A549 (cell line): ENCODE data around the gene AKAP6. TPM values are rescaled to one million over a fixed set of nuclear protein-coding genes. Genes with fewer than 3 reads are reported as not detected.

Source experiments
- ATAC-seq, 2 experiments: fragments of 200-7000 bp in 1 of 2; fragments of >200 bp in 1 of 2; cut with Nextera tagmentation in 1 of 2; cut with Tn5 transposase in 1 of 2; 3 replicates each; pipeline versions ENCODE4 v1.8.0 to v1.9.1; 2018 to 2020; ENCODE audit warnings: mild to moderate bottlenecking in 1 of 2, moderate library complexity in 1 of 2
- CTCF ChIA-PET: fragments of 300-600 bp; sonication (Branson Sonifier 250); formaldehyde crosslinking; extraction: SDS; loops from one replicate; lab custom pipeline; 2021; ENCODE audit warnings: antibody characterized with exemption, inconsistent platforms; lab: Yijun Ruan, JAX
- POLR2A ChIA-PET: fragments of 350-600 bp; formaldehyde crosslinking; extraction: SDS; loops from one replicate; lab custom pipeline; 2021; ENCODE audit warnings: antibody characterized with exemption, inconsistent platforms; lab: Yijun Ruan, JAX
- DNase-seq, 2 experiments: peaks; one replicate each; pipeline versions ENCODE4 v3.0.0 to v3.0.0-alpha.2; 2011 to 2016; ENCODE audit warnings: low read depth in 1 of 2, low spot score in 1 of 2
- FAIRE-seq: peaks from 2 replicates; lab custom pipeline; 2011; peaks lifted over from hg19 to GRCh38; lab: Jason Lieb, UNC
- H3K27ac ChIP-seq, 2 experiments: fragments of >200 bp; sonication (Bioruptor Twin); formaldehyde crosslinking; 3 replicates each; pipeline ENCODE4 v1.5.1; 2016 to 2017
- H3K4me1 ChIP-seq: fragments of >200 bp; sonication (Bioruptor Twin); formaldehyde crosslinking; 3 replicates; pipeline ENCODE4 v1.6.1; 2016
- H3K4me2 ChIP-seq: fragments of >200 bp; sonication (Bioruptor Twin); formaldehyde crosslinking; 3 replicates; pipeline ENCODE4 v1.6.1; 2016
- H3K4me3 ChIP-seq: fragments of >200 bp; sonication (Bioruptor Twin); formaldehyde crosslinking; 3 replicates; pipeline ENCODE4 v1.5.1; 2016
- H3K9me3 ChIP-seq: fragments of >200 bp; sonication (Bioruptor Twin); formaldehyde crosslinking; 3 replicates; pipeline ENCODE4 v1.6.1; 2016
- CEBPB ChIP-seq, 2 experiments: fragments of >200 bp in 1 of 2; sonication (Bioruptor Twin) in 1 of 2; formaldehyde crosslinking in 1 of 2; IDR thresholded peaks; 2 replicates each; pipeline ENCODE4 v1.6.1; 2012 to 2016
- CHD4 ChIP-seq: fragments of 200-600 bp; sonication (generic); IDR thresholded peaks from 2 replicates; pipeline ENCODE4 v1.6.1; 2016; ENCODE audit warnings: antibody characterized with exemption, mild to moderate bottlenecking, borderline replicate concordance
- FOSB ChIP-seq: fragments of 250-450 bp; sonication (Bioruptor Pico); IDR thresholded peaks from 2 replicates; pipeline ENCODE4 v1.5.0; 2020; ENCODE audit warnings: mild to moderate bottlenecking, moderate library complexity
- GATA3 ChIP-seq: IDR thresholded peaks from 2 replicates; pipeline ENCODE4 v1.6.1; 2012; ENCODE audit warnings: borderline replicate concordance
- HDAC2 ChIP-seq: fragments of 200-600 bp; sonication (generic); IDR thresholded peaks from 2 replicates; pipeline ENCODE4 v1.6.1; 2016
- HEYL ChIP-seq: fragments of 250-450 bp; sonication (Bioruptor Pico); IDR thresholded peaks from 2 replicates; pipeline ENCODE4 v1.8.0; 2021; ENCODE audit warnings: mild to moderate bottlenecking, moderate library complexity
- HMGXB4 ChIP-seq: fragments of 250-450 bp; sonication (Bioruptor Pico); IDR thresholded peaks from 2 replicates; pipeline ENCODE4 v1.5.0; 2021; ENCODE audit warnings: mild to moderate bottlenecking, moderate library complexity, borderline replicate concordance
- HOXA7 ChIP-seq: fragments of 250-450 bp; sonication (Bioruptor Pico); IDR thresholded peaks from 2 replicates; pipeline ENCODE4 v1.5.0; 2020; ENCODE audit warnings: mild to moderate bottlenecking, moderate library complexity
- HOXB5 ChIP-seq: fragments of 250-450 bp; sonication (Bioruptor Pico); IDR thresholded peaks from 2 replicates; pipeline ENCODE4 v1.5.0; 2020; ENCODE audit warnings: mild to moderate bottlenecking, moderate library complexity
- KDM5A ChIP-seq: fragments of 200-600 bp; sonication (generic); IDR thresholded peaks from 2 replicates; pipeline ENCODE4 v1.6.1; 2016; ENCODE audit warnings: antibody characterized with exemption, mild to moderate bottlenecking
- MAZ ChIP-seq: fragments of 150-350 bp; IDR thresholded peaks from 2 replicates; pipeline ENCODE4 v1.6.1; 2014; ENCODE audit warnings: antibody characterized with exemption, low read depth, low read length, borderline replicate concordance
- MYC ChIP-seq: IDR thresholded peaks from 2 replicates; pipeline ENCODE4 v1.6.1; 2012; ENCODE audit warnings: mild to moderate bottlenecking, inconsistent platforms, low read length, improper control_type of control experiment, borderline replicate concordance
- RAD21 ChIP-seq, 2 experiments: fragments of >200 bp in 1 of 2; sonication (Bioruptor Twin) in 1 of 2; formaldehyde crosslinking in 1 of 2; IDR thresholded peaks in 1 of 2; conservative IDR thresholded peaks in 1 of 2; 2 replicates in 1 of 2; 3 replicates in 1 of 2; pipeline ENCODE4 v1.6.1; 2012 to 2018; ENCODE audit warnings: inconsistent platforms in 1 of 2
- RCOR1 ChIP-seq: fragments of 150-350 bp; IDR thresholded peaks from 2 replicates; pipeline ENCODE4 v1.6.1; 2014; ENCODE audit warnings: antibody characterized with exemption, low read length, low read depth
- RFX5 ChIP-seq: fragments of 450-650 bp; IDR thresholded peaks from 2 replicates; pipeline ENCODE4 v1.7.1; 2014; ENCODE audit warnings: antibody characterized with exemption, mild to moderate bottlenecking, moderate library complexity
- SMC3 ChIP-seq: fragments of >200 bp; sonication (Bioruptor Twin); formaldehyde crosslinking; IDR thresholded peaks from 3 replicates; pipeline ENCODE4 v1.6.1; 2018; ENCODE audit warnings: inconsistent platforms
- SREBF2 ChIP-seq: fragments of 450-650 bp; IDR thresholded peaks from 2 replicates; pipeline ENCODE4 v1.6.1; 2014; ENCODE audit warnings: mild to moderate bottlenecking, moderate library complexity
- USF2 ChIP-seq: fragments of 450-650 bp; IDR thresholded peaks from 2 replicates; pipeline ENCODE4 v1.6.1; 2014; ENCODE audit warnings: antibody characterized with exemption
- ZFP36 ChIP-seq: fragments of 450-650 bp; IDR thresholded peaks from 2 replicates; pipeline ENCODE4 v1.6.1; 2014; ENCODE audit warnings: borderline replicate concordance; ENCODE audit not compliant: partially characterized antibody
- WGBS: methylation state at CpG from one replicate; pipeline ENCODE4 v1.1.6; 2017; ENCODE audit errors: missing lambda C conversion rate; 5-methylcytosine and 5-hydroxymethylcytosine counted together
- polyA plus RNA-seq, 4 experiments: library from polyadenylated mRNA; depleted of rRNA in 3 of 4; stranded (reverse); fragments of >200 nt; fragmentation: RNase III in 1 of 4; extraction: RNeasy Plus Mini Kit Qiagen cat#74134 plus additional on column Dnase treatment in 1 of 4; gene quantifications; 2 replicates in 3 of 4; 3 replicates in 1 of 4; pipeline ENCODE4 v1.2.3, GENCODE V29; 2011 to 2017
- TF ChIP-seq, protein P1 (sequence below): fragments of 200-600 bp; sonication (generic); IDR thresholded peaks from 2 replicates; pipeline ENCODE4 v1.6.1; 2016; ENCODE audit warnings: antibody characterized with exemption, mild to moderate bottlenecking, moderate library complexity

AKAP6 gene
- polyA plus RNA-seq, 2 of the 4 experiments (the other 2 are of a cell fraction): 0.27 to 1.9 TPM

DNA sequence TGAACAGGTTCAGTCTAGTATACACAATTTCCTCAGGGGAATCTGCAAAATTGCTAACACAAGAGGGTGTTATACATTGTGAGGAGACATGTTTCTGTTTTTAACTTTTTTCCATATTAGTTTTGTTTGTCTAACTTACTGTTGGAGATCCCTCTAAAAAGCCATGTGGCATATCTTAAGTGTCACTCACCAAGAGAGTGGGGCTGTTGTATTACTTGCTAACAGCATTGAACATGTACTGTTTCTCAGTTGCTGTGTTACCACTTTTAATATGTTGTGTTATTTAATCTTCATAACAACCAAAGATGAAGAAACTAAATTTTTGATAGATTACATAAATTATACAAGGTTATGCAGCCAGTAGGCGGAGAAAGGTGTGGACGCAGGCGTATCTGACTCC, 455.3 kb downstream of the AKAP6 start:
- no peak for FAIRE-seq
- WGBS: 56% methylated on average over 3 of the region's 3 CpGs

DNA sequence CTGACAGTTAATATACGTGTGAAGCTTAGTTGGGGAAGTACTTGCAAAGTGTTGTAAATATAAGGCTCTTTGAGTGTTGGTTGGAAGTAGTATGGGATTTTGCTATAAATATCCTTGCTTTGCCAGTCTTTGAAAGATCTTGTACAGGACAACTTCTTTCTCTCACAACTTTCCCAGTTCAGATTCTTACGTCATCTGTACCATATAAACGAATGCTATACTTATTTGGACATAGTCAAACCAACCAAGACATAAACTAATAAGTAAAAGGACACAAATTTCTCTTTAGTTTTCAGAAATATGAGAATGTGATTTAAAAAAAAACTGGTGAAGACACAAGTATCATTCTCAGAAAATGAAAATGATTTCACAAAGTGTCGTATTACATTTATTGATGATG, 456.5 kb downstream of the AKAP6 start:
- DNase-seq (no peak), ATAC-seq (no peak), FAIRE-seq (no peak)
- H3K27ac ChIP-seq: no peak overlapping the region
- WGBS: 16% methylated on average over 4 of the region's 4 CpGs
- CTCF ChIA-PET: no interaction called here
- no peak overlapping the region for H3K4me3 ChIP-seq
- no peak overlapping the region for H3K4me2 ChIP-seq
- POLR2A ChIA-PET: no interaction called here
- H3K4me1 ChIP-seq: no peaks in the 10 kb centered on the region
- H3K9me3 ChIP-seq: no peaks in the 10 kb centered on the region
- TF ChIP-seq RFX5 (no peak), CEBPB (IDR thresholded peaks at IDR 0.05) (no peak), GATA3 (no peak), USF2 (no peak), SMC3 (no peak)

More for the DNA sequence above, 455.3 kb downstream of the AKAP6 start:
- ChIA-PET CTCF (no interaction called here), POLR2A (no interaction called here)
- Histone ChIP-seq H3K4me1 (no peaks in the 10 kb centered on the region), H3K4me2 (no peak overlapping the region), H3K27ac (no peak overlapping the region), H3K9me3 (no peaks in the 10 kb centered on the region), H3K4me3 (no peak overlapping the region)
- TF ChIP-seq RCOR1 (no peak), ZFP36 (no peak), HMGXB4 (no peak), CHD4 (no peak), RAD21 (conservative IDR thresholded peaks at IDR 0.05 in 1 of 2, IDR thresholded peaks at IDR 0.05 in 1 of 2) (no peak), HOXA7 (CRISPR knock-in tag) (no peak), MYC (no peak), HEYL (CRISPR knock-in tag) (no peak), MAZ (no peak), HOXB5 (CRISPR knock-in tag) (no peak), FOSB (no peak), SREBF2 (no peak), HDAC2 (no peak), KDM5A (no peak)
- TF ChIP-seq, protein P1, sequence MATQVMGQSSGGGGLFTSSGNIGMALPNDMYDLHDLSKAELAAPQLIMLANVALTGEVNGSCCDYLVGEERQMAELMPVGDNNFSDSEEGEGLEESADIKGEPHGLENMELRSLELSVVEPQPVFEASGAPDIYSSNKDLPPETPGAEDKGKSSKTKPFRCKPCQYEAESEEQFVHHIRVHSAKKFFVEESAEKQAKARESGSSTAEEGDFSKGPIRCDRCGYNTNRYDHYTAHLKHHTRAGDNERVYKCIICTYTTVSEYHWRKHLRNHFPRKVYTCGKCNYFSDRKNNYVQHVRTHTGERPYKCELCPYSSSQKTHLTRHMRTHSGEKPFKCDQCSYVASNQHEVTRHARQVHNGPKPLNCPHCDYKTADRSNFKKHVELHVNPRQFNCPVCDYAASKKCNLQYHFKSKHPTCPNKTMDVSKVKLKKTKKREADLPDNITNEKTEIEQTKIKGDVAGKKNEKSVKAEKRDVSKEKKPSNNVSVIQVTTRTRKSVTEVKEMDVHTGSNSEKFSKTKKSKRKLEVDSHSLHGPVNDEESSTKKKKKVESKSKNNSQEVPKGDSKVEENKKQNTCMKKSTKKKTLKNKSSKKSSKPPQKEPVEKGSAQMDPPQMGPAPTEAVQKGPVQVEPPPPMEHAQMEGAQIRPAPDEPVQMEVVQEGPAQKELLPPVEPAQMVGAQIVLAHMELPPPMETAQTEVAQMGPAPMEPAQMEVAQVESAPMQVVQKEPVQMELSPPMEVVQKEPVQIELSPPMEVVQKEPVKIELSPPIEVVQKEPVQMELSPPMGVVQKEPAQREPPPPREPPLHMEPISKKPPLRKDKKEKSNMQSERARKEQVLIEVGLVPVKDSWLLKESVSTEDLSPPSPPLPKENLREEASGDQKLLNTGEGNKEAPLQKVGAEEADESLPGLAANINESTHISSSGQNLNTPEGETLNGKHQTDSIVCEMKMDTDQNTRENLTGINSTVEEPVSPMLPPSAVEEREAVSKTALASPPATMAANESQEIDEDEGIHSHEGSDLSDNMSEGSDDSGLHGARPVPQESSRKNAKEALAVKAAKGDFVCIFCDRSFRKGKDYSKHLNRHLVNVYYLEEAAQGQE: no peak
- no peak for ATAC-seq
- no peak for DNase-seq
